K562 (cell line): ENCODE data around the gene SERPINB11.

Experiments
- CBX8 ChIP-seq: fragments of 200-600 bp; sonication (generic); IDR thresholded peaks from 2 replicates; pipeline ENCODE4 v1.6.1; 2012; ENCODE audit warnings: borderline replicate concordance, mixed run types, low read depth, mild to moderate bottlenecking, moderate library complexity, mixed read lengths, low read length, control low read depth, inconsistent platforms; ENCODE audit not compliant: poor library complexity, severe bottlenecking; ENCODE audit errors: extremely low read depth
- CTCF ChIP-seq, 3 experiments: IDR thresholded peaks in 2 of 3; conservative IDR thresholded peaks in 1 of 3; 2 replicates each; pipeline ENCODE4 v1.5.1; 2011 to 2012; ENCODE audit warnings: low read length in 3 of 3, mild to moderate bottlenecking in 3 of 3, control low read depth in 2 of 3, improper control_type of control experiment in 1 of 3, inconsistent platforms in 1 of 3, low read depth in 1 of 3, mixed read lengths in 1 of 3, moderate library complexity in 1 of 3; ENCODE audit not compliant: insufficient read depth in 2 of 3
- EZH2 ChIP-seq: IDR thresholded peaks from 2 replicates; pipeline ENCODE4 v1.6.1; 2012; ENCODE audit warnings: low read depth, mild to moderate bottlenecking, inconsistent platforms, low read length, borderline replicate concordance
- GABPA ChIP-seq: fragments of 200-800 bp; sonication (Bioruptor generic); conservative IDR thresholded peaks from 2 replicates; pipeline ENCODE4 v1.6.1; 2016; ENCODE audit warnings: low read depth, missing genetic modification characterization, missing compliant biosample characterization
- HNRNPH1 ChIP-seq: fragments of 200-400 bp; formaldehyde crosslinking; optimal IDR thresholded peaks from 2 replicates; pipeline ENCODE3; 2017; ENCODE audit warnings: low read depth, mild to moderate bottlenecking, low read length, moderate library complexity
- KAT2B ChIP-seq: IDR thresholded peaks from one replicate; pipeline ENCODE4 v1.6.1; 2012; ENCODE audit warnings: low read depth, mild to moderate bottlenecking, control low read depth, inconsistent platforms, low read length, moderate library complexity
- KLF13 ChIP-seq: fragments of 450-650 bp; IDR thresholded peaks from 2 replicates; pipeline ENCODE4 v1.6.1; 2016; ENCODE audit warnings: missing genetic modification characterization, low read depth, mild to moderate bottlenecking, missing compliant biosample characterization, moderate library complexity, borderline replicate concordance
- KLF16 ChIP-seq: IDR thresholded peaks from 2 replicates; pipeline ENCODE4 v1.6.1; 2016; ENCODE audit warnings: antibody characterized with exemption
- MAX ChIP-seq: sonication (generic); formaldehyde crosslinking; IDR thresholded peaks from 2 replicates; pipeline ENCODE4 v1.9.0; 2022; ENCODE audit warnings: mild to moderate bottlenecking, missing genetic modification reagents
- MXI1 ChIP-seq: IDR thresholded peaks from 2 replicates; pipeline ENCODE4 v1.6.1; 2011; ENCODE audit warnings: low read depth, mild to moderate bottlenecking, improper control_type of control experiment, low read length
- NR2C2 ChIP-seq, 2 experiments: fragments of 200-800 bp in 1 of 2; sonication (Bioruptor generic) in 1 of 2; sonication (generic) in 1 of 2; formaldehyde crosslinking in 1 of 2; IDR thresholded peaks; 2 replicates each; pipeline versions ENCODE4 v1.6.1 to v1.8.0; 2016 to 2022; ENCODE audit warnings: mild to moderate bottlenecking in 1 of 2, missing compliant biosample characterization in 1 of 2, missing genetic modification characterization in 1 of 2, missing genetic modification reagents in 1 of 2
- TEAD4 ChIP-seq, 2 experiments: sonication (generic) in 1 of 2; formaldehyde crosslinking in 1 of 2; IDR thresholded peaks; 2 replicates each; pipeline versions ENCODE4 v1.6.1 to v1.8.0; 2012 to 2022; ENCODE audit warnings: borderline replicate concordance in 1 of 2, inconsistent platforms in 1 of 2, low read length in 1 of 2, mild to moderate bottlenecking in 1 of 2, missing genetic modification reagents in 1 of 2
- YY1 ChIP-seq, 3 experiments: IDR thresholded peaks; 2 replicates each; pipeline ENCODE4 v1.6.1; 2011; ENCODE audit warnings: low read length in 2 of 3, mild to moderate bottlenecking in 2 of 3, moderate library complexity in 2 of 3, borderline replicate concordance in 1 of 3, control low read depth in 1 of 3, low read depth in 1 of 3; ENCODE audit not compliant: insufficient read depth in 3 of 3, insufficient replicate concordance in 2 of 3, control insufficient read depth in 1 of 3, insufficient read length in 1 of 3; ENCODE audit errors: extremely low read depth in 1 of 3
- ZBTB34 ChIP-seq: fragments of 250-450 bp; sonication (Bioruptor Pico); IDR thresholded peaks from 2 replicates; pipeline ENCODE4 v1.8.0; 2021; ENCODE audit warnings: mild to moderate bottlenecking, moderate library complexity

GRCh38 chr18:63700501-63700900 lies 2.3 kb upstream of the SERPINB11 start:
- no peak for TF ChIP-seq NR2C2 (CRISPR knock-in tag; IDR thresholded peaks at IDR 0.05)
- TF ChIP-seq NR2C2 (tag; IDR thresholded peaks at IDR 0.05), result no peak
- TF ChIP-seq CTCF (IDR thresholded peaks at IDR 0.05 in 2 of 3, conservative IDR thresholded peaks at IDR 0.05 in 1 of 3; ENCODE audit: insufficient read depth in 2 of 3, low read depth in 1 of 3, low read length in 3 of 3), result no peak
- no peak for TF ChIP-seq KAT2B
- no peak for TF ChIP-seq CBX8
- no peak for TF ChIP-seq MAX (CRISPR knock-in tag)
- TF ChIP-seq HNRNPH1, result no peak
- no peak for TF ChIP-seq ZBTB34
- TF ChIP-seq EZH2, result no peak
- no peak for TF ChIP-seq YY1 (IDR thresholded peaks at IDR 0.05; ENCODE audit: borderline replicate concordance in 1 of 3, control insufficient read depth in 1 of 3, extremely low read depth in 1 of 3, insufficient read depth in 3 of 3, insufficient read length in 1 of 3, insufficient replicate concordance in 2 of 3, low read depth in 1 of 3, low read length in 2 of 3)
- TF ChIP-seq TEAD4 (IDR thresholded peaks at IDR 0.05; ENCODE audit: low read length), result no peak
- TF ChIP-seq TEAD4 (CRISPR knock-in tag; IDR thresholded peaks at IDR 0.05; ENCODE audit: borderline replicate concordance), result no peak
- no peak for TF ChIP-seq MXI1
- no peak for TF ChIP-seq GABPA (tag)
- TF ChIP-seq KLF13, result no peak
- no peak for TF ChIP-seq KLF16
